NCI-H1048 (cell line): ENCODE results near the gene TTLL10.
"Not testable (repeated sequence)": the region's sequence is repeated elsewhere in the genome, so short reads cannot be mapped to it uniquely, and the experiment has no call there.

Experiments
- DNase-seq: peaks from one replicate; lab custom pipeline; 2025; lab: John Stamatoyannopoulos, UW

TTLL10 gene

DNA sequence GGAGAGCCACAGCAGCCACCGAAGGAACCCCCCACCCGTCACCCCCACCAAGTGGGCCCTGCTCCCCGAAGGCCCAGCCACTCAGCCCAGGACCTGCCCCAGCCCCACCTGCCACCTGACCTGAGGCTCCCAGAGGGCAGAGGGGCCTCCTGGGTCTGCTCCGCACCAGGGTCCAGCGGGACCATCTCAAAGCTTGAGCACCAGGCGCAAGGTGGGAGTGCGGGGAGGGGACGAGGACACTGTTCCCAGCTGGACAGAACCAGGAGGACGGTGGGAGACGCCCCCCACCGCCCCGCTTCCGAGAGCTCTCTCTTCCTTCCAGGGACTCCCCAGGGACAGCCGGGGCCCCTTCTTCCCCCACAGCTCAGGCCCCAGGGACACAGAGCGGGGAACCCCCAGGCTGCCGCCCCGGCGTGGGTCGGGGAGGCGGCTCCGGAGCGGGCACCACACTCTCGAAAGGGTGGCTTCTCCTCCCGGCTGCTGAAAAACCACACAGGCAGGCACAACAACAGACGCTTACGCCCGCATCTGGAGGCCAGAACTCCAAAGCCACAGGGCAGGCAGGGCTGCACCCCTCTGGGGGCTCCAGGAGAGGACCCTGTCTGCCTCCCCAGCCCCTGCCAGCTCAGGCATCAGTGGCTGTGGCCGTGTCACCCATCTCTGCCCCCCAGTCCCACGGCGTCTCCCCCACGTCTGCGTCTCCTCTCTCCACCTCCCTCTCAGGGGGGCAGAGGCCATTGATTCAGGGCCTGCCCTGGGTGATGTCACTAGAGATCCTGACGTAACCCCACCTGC lies 1.9 kb upstream of the TTLL10 start:
- no peak for DNase-seq

DNA sequence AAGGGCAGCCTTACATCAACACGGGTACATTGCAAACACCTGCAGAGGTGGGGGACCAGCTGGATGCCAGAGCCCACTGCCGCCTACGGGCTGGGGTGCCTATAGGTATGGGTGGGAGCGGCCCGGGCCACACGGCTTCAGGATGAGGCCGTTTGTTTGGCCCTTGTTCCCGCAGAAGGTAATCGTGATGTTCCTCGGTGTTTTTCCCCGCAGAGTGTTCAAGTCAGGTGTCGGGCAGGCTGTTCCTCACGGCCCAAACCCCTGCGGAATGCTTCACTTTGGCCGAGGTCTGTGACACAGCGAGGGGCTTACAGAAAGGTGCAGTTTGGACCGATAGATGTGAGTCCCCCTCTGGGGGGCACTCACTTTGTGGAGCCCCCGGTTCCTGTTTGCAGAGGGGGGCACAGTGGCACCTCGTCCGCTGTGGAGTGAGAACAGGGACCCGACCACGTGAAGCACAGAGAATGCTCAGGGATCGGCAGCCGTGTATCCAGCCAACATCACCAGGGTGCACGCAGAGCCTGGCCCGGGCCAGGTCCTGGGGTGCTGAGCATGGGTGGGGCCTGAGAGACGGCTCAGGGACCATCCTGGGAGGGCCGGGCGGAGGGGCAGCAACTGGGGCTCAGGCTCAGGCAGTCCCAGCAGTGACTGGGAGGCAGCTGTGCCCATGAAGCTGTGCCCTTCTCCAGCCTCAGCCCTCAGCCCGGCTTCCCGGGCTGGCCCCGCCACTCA lies 453 bp upstream of the TTLL10 start:
- no peak for DNase-seq

DNA sequence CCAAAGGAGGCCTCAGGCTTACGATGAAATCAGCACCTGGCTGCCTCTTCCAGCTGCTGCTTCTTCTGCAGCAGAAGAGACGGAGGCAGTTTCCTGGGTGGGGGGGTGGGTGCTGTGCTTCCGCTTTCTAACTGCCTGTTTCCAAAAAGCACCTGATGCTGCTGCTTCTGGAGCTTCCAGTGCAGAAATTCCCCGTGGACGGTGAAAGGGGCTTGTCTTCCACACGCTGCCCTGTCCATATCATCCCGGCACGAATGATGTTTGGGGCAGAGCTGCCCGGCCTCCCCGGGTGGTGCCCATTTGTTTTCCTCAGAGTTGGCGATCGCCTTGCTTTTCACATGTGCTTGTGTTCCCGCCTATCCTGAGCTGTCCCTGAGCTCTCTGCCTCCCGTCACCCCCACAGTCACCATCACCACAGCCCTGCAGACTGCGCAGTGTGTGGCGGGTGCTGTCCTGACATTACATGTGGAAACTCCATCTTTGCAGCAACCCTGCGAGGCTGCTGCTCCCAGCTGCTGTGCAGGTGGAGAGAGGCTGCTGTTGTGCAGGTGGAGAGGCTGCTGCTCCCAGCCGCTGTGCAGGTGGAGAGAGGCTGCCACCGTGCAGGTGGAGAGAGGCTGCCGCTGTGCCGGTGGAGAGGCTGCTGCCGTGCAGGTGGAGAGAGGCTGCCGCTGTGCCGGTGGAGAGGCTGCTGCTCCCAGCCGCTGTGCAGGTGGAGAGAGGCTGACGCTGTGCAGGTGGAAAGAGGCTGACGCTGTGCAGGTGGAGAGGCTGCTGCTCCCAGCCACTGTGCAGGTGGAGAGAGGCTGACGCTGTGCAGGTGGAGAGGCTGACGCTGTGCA lies 1.8 kb downstream of the TTLL10 start:
- no peak for DNase-seq

DNA sequence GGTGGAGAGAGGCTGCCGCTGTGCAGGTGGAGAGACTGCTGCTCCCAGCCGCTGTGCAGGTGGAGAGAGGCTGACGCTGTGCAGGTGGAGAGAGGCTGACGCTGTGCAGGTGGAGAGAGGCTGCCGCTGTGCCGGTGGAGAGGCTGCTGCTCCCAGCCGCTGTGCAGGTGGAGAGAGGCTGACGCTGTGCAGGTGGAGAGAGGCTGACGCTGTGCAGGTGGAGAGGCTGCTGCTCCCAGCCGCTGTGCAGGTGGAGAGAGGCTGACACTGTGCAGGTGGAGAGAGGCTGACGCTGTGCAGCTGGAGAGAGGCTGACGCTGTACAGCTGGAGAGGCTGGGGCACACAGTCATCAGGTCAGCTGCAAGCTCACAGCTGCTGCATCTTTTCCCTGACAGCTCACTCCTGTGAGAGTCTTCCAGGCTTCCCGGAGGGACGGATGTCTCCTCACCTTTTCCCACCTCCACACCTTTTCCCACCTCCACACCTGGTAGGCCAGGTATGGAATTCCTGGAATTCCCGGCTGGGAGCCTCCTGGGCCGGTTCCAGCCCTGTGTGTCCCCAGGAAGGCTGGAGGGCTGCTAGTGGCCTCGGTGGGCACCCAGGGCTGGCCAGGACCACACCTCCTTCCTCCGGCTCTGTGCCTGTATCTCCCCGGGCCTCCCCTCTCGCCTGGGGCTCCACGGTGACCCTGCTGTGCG lies 2.5 kb downstream of the TTLL10 start:
- DNase-seq, result not testable (repeated sequence)

DNA sequence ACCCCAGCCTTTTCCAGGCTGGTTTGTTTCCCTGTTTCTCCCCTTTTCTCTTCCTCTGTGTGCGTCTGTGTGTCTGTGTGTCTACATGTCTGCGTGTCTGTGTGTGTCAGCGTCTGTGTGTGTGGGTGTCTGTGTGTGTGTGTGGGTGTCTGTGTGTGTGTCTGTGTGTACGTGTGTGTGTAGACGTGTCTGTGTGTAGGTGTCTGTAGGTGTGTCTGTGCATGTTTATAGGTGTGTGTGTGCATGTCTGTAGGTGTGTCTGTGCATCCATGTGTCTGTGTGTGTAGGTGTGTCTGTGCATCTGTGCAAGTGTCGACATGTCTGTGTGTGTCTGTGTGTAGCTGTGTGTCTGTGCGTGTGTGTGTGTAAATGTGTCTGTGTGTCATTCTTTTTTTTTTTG lies 3.3 kb downstream of the TTLL10 start:
- DNase-seq, result no peak

DNA sequence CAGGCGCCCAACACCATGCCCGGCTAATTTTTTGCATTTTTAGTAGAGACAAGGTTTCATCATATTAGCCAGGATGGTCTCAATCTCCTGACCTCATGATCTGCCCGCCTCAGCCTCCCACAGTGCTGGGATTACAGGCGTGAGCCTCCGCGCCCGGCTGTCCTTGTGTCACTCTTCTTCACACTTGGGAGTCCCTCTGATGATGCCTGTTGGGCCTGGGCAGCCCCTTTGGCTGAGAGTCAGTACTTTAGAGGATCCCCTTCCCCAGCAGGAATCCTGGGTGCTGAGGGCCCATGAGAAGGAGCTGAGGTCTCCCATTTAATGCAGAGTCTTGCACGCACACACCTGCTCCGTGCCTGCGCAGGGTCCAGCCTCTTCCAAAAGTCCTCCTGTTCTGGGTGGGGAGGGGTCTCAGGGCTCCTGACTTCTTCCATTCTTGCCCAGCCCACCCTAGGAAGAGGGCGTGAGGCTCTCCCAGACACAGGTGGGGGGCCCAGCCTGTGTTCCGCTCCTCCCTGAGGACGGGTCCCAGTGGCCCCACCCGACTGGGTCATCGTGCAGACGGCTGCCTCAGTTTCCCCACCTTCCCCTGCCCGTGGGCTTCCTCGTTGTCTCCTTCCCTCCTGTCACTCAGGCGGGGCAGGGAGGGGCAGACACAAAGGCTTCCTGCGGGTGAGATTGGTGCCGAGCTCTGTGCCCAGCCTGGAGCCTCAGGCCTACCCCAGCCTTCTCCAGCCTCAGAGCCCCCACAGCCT lies 3.9 kb downstream of the TTLL10 start:
- DNase-seq, result no peak

DNA sequence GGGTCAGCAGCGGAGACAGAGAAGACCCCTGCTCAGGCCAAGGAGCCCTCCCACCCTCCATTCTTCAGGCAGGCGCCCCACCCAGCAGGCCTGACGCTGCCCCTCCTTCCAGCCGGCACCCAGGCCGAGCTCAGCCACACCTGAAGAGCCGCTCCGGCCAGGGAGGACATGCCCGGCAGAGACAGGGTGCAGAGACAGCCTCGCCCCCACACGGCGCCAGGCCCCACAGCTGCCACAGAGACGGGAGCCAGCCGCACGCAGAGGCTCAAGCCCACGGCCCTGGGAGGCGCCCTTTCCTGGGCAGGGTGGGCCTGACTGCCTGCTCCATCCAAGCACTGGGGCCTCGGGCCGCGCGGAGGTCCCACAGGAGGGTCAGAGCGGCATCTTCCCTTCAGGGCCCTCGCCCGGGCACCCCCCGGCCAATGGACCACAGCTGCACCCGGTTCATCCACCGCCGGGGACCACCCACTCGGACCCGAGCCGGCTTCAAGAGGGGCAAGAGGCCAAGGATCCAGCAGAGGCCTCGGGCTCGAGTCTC lies 5.2 kb downstream of the TTLL10 start:
- DNase-seq, result no peak

DNA sequence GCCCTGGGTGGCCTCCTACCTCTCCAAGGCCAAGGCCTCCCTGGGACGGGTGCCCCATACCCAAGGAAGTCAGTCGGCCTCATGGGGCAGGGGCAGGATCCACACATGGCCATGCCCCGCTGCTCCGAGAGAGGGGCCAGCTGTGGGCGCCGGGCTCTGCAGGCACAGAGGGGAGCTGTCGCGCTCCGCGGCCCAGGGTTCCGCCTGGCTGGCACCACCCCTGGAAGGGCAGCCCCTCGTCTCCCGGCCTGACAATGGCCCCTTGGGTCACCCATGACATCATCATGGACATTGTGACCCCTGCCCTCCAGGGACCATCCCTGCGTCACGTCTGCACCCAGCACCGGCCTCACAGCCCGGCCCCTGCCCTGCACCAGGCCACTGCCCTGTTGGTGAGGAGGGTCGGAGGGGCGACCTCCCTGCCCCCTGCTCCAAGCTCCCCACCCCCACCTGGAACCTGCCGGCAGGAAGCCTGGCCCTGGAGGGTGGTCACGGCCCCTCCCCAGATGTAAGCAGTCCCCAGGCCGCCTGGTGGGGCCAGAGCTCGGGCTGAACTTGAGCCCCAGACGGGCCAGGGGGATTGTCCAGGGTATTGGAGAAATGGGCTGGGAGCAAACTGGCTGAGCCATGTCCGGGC lies 5.8 kb downstream of the TTLL10 start:
- DNase-seq, result no peak

DNA sequence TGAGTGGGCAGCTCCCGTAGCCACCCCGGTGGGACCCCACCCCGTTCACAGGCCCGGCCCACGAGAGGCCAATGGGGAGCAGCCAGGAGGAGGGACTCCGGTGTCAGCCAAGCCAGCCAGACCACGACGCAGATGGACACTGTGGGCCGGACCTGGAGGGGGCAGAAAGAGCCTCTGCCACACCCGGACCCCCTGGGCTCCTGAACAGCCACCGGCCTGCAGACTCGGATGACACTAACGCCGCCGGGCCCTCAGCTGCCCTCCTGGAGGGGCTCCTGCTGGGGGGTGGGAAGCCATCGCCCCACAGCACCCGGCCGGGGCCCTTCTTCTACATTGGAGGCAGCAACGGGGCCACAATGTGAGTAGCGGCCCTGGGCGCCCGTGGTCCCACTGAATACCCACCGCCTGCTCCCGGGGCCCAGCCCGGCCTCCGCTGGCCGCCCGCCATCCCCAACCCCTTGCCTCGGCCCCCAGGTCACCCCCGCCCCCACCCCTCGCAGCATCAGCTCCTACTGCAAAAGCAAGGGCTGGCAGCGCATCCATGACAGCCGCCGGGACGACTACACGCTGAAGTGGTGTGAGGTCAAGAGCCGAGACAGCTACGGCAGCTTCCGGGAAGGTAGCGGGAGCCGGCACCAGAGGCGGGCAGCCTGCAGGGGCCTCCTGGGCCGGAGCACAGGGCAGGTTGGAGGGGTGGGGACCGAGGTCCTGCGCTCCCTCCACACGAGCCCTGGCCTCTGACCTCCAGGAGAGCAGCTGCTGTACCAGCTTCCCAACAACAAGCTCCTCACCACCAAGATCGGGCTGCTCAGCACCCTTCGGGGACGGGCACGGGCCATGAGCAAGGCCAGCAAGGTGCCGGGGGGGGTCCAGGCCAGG lies 6.5 kb downstream of the TTLL10 start:
- DNase-seq, result no peak

DNA sequence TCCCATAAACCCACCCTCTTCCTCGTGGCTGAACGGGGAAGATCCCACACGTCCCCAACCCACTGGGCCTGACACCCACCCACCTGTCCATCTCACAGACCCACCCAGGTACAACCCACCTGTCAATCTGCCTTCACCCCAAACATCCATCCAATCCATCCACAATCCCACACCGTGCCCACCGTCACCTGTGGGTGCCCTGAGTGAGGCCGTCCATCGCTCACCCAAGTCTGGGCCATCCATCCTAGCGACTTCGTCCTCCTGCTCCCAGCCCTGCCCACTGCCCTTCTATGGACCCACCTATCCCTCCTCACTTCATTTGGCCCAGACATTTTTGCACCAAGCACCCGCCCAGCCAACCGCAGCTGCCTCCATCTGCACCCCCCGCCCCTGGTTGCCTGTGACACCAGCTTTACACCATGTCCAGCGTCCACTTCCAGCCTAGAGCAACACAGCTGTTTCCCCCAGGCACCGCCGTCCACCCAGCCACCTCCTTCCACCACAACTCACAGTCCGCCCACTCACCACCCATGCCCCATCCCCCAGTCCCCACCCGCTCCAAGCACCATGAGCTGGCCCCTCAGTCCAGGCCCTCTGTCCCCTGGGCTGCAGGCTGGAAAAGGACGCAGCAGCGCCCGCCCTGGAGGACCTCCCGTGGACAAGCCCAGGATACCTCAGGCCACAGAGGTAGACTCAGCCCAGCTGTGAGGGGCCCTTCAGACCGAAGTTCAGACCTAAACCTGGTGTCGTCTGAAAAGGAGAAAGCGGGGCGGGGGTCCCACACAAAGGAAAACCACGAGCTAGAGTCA lies 7.7 kb downstream of the TTLL10 start:
- no peak for DNase-seq

DNA sequence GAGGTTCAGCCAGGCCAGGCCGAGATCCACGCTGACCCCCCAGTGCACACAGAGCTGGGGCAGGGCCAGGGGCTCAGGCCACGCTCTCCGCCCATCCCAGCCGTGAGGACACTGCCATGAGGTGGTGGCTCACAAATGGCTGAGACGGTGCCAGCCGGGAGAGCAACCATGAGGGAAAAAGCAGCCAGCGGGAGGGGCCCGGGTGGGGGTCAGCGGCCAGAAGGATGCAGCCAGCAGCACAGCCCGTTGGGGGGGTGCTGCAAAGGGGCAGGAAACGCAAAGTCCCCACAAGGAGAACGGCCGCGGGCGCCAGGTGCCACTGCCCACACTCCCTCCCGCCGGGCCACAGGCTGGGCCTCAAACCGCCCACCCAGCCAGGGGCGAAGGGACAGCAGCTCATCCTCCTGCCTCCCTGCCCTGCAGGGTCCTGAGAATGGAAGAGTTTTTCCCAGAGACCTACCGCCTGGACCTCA lies 8.3 kb downstream of the TTLL10 start:
- no peak for DNase-seq

DNA sequence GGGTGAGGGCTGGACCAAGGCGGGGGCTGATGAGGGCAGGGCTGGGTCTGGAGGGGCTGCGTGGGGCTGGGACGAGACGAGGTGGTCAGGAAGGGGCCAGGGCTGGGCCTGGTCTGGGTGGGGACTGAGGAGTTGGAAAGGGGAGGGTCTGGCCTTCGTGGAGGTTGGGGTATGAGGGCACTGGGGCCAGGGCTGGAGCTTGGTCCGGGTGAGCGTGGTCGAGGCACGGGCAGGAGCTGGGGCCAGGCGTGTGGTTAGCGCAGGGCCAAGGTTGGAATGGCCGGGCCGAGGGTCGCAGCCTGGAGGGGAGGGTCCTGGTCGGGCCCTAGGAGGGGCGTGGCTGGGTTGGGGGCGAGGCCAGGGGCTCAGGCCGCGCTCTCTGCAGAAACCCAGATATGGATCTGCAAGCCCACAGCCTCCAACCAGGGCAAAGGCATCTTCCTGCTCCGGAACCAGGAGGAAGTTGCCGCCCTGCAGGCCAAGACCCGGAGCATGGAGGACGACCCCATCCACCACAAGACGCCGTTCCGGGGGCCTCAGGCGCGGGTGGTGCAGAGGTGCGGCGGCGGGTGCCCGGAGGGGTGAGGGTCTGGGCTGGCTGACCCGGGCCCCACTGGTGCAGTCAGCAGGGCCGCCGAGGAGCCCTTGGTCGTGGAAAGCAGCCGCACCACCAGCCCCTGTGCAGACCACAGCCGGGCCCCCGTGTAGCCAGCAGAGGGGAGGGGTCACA lies 9.0 kb downstream of the TTLL10 start:
- no peak for DNase-seq

DNA sequence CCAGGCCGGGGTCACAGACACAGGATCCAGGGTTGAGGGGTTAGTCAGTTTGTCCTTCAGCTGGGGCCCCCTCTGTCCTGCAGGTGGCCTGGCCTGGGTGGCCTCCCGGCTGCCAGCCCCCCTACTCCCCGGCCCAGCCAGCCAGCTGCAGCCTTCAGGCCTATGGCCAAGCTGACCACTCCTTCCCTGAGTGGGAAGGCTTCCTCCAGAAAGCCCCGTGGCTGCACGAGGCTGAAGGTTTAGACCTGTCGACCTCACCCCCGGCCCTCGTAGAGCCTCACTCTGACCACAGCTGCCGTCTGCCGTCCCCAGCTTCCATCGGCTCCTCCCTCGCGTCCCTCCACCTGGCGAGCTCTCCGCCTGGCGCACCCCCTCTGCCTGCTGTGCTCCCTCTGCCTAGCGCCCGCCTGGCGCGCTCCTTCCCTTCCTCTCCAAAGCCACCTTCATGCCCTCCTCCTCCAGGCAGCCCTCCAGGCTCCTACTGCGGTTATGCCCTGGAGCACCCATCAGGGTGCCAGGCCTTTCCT lies 9.6 kb downstream of the TTLL10 start:
- no peak for DNase-seq

DNA sequence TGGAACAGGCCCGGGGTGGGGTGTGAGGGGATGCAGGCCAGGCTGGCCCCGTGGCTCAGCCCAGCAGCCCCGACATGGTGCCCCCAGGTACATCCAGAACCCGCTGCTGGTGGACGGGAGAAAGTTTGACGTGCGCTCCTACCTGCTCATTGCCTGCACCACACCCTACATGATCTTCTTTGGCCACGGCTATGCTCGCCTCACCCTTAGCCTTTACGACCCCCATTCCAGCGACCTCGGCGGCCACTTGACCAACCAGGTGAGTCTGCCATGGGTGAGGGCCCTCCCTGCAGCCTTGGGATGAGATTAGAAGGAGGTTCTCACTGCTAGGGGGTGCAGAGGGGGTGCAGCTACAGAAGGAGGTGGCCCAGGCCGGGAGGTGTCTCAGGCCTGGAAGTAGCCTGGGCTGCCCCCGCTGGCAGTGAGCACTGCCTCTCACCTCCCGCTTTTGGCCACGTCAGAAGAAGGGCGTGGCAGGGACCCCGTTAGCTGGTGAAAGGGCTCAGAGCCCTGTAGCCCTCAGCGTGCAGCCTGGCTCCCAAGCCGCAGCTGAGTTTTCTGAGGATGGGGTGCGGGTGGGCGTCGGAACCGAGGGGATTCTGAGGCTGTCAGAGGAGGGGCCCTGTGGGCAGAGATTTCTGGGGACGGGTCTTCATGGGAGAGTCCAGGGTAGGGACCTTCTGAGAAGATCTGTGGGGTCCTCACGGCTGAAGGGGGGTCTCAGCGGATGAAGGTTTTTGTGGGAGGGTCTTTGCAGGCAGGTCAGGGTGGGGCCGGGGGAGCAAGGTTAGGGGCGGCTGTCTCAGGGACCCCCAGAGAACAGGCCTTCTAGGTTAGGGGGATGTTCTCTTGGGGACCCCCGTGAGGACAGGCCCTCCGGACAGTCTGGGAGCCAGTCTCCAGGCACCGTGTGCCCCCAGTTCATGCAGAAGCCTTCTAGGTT lies 10.4 kb downstream of the TTLL10 start:
- no peak for DNase-seq

DNA sequence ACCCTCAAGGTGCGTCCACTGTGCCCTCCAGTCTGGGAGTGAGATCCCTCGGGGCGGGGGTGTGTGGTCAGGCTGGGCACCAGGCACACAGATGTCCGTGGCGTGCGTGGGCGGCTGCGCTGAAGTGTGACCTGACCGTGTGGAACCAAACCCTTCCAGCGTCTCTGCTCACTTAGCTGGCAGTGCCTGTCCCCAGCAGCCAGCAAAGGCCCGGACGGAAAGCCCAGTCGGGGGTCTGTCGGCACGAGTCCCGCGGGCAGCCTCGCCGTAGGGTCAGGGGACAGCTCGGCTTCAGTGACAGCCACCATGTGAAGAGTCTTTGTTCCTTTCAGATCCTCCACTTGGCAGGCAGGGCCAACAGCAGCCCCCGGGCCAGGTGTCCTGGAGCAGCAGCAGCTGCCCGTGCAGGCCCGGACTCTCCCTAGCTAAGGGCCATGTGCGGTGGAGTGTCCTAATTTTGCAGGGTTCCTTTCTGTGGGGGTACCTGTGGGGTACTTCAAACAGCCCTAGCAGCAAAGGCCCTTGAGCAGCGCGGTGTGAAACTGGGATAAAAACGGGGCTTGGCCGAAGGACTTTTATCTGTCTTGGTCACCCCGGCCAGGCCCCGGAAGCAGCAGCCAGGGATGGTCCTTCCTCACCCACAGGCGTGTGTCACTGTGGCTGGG lies 11.6 kb downstream of the TTLL10 start:
- DNase-seq, result no peak

DNA sequence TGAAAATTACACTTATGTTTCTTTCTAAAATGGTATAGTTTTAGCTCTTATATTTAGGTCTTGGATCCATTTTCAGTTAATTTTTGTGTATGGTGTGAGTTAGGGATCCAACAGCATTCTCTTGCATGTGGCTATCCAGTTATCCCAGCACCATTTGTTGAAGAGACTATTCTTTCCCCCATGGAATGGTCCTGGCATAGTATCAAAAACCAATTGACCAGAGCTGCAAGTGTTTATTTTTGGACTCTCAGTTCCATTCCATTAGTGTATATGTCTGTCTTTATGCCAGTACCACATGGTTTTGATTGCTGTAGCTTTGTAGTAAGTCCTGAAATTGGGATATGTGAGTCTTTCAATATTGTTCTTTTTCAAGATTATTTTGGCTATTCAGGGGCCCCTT lies 14.3 kb downstream of the TTLL10 start:
- DNase-seq, result no peak
